GM21447 (cell line): ENCODE data around the gene P4HB.
A peak's percentile ranks its signal among the peaks of the same experiment; 100 is the strongest.

ENCODE experiments used
- ATAC-seq: cut with Tn5 transposase; IDR thresholded peaks from one replicate; pipeline ENCODE4 v1.9.1; 2021; ENCODE audit not compliant: unreplicated experiment

P4HB gene

GRCh38 chr17:81832608-81833159, 27.7 kb downstream of the P4HB start:
- ATAC-seq = peak; percentile 50

GRCh38 chr17:81831957-81832607, 28.3 kb downstream of the P4HB start:
- ATAC-seq = peak; percentile 18

GRCh38 chr17:81831563-81831956, 28.8 kb downstream of the P4HB start:
- ATAC-seq = no peak

- ATAC-seq = no peak
These were observed 30.5 kb downstream of the P4HB start for GRCh38 chr17:81829858-81830257.

- no peak for ATAC-seq
These were observed 31.7 kb downstream of the P4HB start for GRCh38 chr17:81828656-81829055.

- no peak for ATAC-seq
These were observed 34.4 kb downstream of the P4HB start for GRCh38 chr17:81825841-81826466.

- no peak for ATAC-seq
These were observed 35.7 kb downstream of the P4HB start for GRCh38 chr17:81824595-81824994.

GRCh38 chr17:81823820-81824550, 36.4 kb downstream of the P4HB start:
- no peak for ATAC-seq

- ATAC-seq = no peak
These were observed 37.1 kb downstream of the P4HB start for GRCh38 chr17:81822996-81823819.

- no peak for ATAC-seq
These were observed 38.1 kb downstream of the P4HB start for GRCh38 chr17:81822312-81822637.

GRCh38 chr17:81821603-81822311, 38.6 kb downstream of the P4HB start:
- no peak for ATAC-seq

GRCh38 chr17:81821147-81821546, 39.2 kb downstream of the P4HB start:
- no peak for ATAC-seq

- no peak for ATAC-seq
These were observed 40.6 kb downstream of the P4HB start for GRCh38 chr17:81819708-81820107.

GRCh38 chr17:81817758-81818147, 42.6 kb downstream of the P4HB start:
- no peak for ATAC-seq

- no peak for ATAC-seq
These were observed 44.7 kb downstream of the P4HB start for GRCh38 chr17:81815646-81815986.

GRCh38 chr17:81814748-81815645, 45.3 kb downstream of the P4HB start:
- no peak for ATAC-seq

GRCh38 chr17:81813861-81814683, 46.3 kb downstream of the P4HB start:
- no peak for ATAC-seq

- ATAC-seq = no peak
These were observed 47.0 kb downstream of the P4HB start for GRCh38 chr17:81813371-81813684.
